Activated naive CD4-positive, alpha-beta T cell treated with anti-CD3 and anti-CD28 coated beads, Interleukin-2, amount 50 U/mL, for 72 hours (primary cell): ENCODE measurements around the gene RHOJ. TPM values are rescaled to one million over a fixed set of nuclear protein-coding genes. Genes with fewer than 3 reads are reported as not detected.

Experiments used
- ATAC-seq, 2 donors: fragments of 150-1000 bp; cut with Tn5 transposase; 2 replicates each; pipeline ENCODE4 v1.10.0; 2021; ENCODE audit warnings: mild to moderate bottlenecking in 2 of 2, moderate library complexity in 2 of 2
- DNase-seq, 2 donors: peaks; one replicate each; pipeline ENCODE4 v3.0.0; 2021 to 2022; ENCODE audit warnings: low spot score in 2 of 2
- H3K27ac Mint-ChIP-seq, 2 donors: one replicate each; pipeline ENCODE4 v1.8.0; 2022; ENCODE audit warnings: mild to moderate bottlenecking in 2 of 2, mixed read lengths in 2 of 2
- H3K36me3 Mint-ChIP-seq, 2 donors: one replicate each; pipeline ENCODE4 v1.8.0; 2022; ENCODE audit warnings: mixed read lengths in 2 of 2
- H3K9me3 Mint-ChIP-seq, 2 donors: one replicate each; pipeline ENCODE4 v1.8.0; 2022; ENCODE audit warnings: mixed read lengths in 2 of 2
- total RNA-seq, 2 donors: library from RNA; stranded (reverse); gene quantifications; one replicate each; pipeline ENCODE4 v1.2.3, GENCODE V29; 2022

Gene RHOJ
- total RNA-seq, 2 donors from 2014 or later, result not detected

DNA sequence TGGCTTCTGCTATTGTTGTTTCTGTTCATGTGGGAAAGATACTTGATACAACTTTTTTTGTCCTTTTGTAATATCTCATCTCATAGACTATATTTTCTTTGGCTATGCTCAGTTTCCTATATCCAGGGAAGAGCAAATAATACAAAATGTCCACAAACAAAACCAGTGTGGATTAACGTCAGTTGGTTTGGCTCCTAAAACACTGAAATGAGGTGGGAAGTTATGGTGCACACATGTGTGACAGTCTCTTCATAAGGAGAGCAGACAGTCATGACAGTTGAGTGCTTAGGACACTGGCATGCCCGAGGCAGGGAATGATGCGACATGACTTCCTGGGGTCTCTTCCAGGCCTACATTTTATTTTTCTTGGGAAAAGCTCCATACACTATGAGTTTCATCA lies 27.5 kb downstream of the RHOJ start:
- Mint-ChIP-seq H3K36me3 (no peaks in the 10 kb centered on the region), H3K9me3 (no peaks in the 10 kb centered on the region), H3K27ac (no peak overlapping the region)
- no peak for DNase-seq
- no peak for ATAC-seq

DNA sequence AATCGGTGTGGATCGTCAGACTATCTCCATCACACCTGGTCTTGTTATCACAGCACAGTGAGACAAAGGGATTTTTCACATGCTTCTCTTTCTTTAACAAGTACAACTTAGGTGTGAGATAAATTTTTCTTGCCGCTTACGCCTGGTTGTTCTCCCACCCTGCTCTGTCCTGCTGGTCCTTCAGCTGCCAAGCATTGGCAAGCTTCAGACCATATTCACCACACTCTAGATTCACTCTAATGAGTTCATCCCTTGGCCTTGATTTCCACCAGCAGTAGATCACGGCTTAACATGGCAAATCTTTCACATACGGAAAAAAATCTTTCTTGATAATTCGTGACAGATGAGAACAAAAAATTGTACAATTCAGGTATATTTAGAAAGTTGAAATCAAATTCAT lies 33.5 kb downstream of the RHOJ start:
- Mint-ChIP-seq H3K36me3 (no peaks in the 10 kb centered on the region), H3K27ac (no peak overlapping the region), H3K9me3 (no peaks in the 10 kb centered on the region)
- no peak for ATAC-seq
- no peak for DNase-seq

DNA sequence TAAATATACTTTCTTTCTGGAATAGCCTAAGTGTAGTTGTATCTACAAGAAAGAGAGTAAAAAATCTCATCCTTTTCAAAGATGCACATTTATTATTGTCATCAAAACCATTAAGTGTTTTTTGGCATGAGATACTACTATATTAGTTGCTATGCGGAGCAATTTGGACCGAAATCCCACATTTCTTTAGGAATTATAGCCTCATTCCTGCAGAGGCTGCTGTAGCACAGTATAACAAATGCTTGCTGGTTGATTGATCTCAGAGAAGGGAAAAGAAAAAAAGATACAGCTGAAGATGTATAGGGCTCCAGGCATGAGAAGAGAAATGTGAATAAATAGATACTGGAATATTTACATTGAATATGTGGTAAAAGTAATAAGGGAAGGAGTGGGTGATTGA lies 36.0 kb downstream of the RHOJ start:
- no peaks in the 10 kb centered on the region for H3K9me3 Mint-ChIP-seq
- no peaks in the 10 kb centered on the region for H3K36me3 Mint-ChIP-seq
- ATAC-seq, result no peak
- H3K27ac Mint-ChIP-seq, result no peak overlapping the region
- no peak for DNase-seq

DNA sequence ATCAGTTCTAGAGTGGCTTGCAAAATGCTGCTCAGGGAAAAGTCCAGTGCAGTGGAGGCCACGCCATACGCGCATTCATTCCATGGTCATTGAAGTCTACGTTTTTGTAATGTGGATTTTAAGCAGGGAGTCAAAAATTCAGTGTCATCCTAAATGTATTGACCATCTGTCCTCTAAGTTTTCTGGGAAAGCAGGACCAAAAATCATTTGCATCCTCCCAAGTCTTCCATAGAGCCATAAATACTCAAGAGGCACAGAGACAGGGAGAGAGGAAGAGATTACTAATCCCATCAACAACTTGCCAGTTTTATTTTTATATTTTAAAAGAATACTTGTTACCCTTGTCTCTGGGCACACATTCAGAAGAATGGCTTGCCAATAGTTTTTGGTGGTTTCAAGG lies 36.9 kb downstream of the RHOJ start:
- no peaks in the 10 kb centered on the region for H3K36me3 Mint-ChIP-seq
- no peaks in the 10 kb centered on the region for H3K9me3 Mint-ChIP-seq
- no peak overlapping the region for H3K27ac Mint-ChIP-seq
- ATAC-seq (no peak), DNase-seq (no peak)

DNA sequence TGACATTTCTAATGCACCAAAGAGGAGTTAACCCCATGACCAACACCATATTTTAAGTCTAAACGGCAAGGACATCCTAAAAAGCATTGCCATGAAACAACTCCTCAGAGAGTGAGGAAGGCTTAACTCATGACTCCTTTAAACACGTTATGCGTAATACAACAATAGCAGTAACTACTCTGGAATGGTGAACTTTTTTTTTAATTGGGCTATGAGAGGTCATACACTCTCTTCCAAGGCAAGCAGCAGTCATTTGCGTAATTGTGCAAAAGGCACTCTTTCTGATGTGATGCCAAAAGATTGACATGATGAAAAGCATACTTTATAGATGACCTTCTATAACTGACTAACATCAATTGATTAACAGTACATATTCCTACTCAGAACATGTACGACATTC lies 39.4 kb downstream of the RHOJ start:
- Mint-ChIP-seq H3K36me3 (no peaks in the 10 kb centered on the region), H3K9me3 (peaks cover 0 to 7% of the 10 kb centered on the region in 2 donors)
- DNase-seq, result no peak

DNA sequence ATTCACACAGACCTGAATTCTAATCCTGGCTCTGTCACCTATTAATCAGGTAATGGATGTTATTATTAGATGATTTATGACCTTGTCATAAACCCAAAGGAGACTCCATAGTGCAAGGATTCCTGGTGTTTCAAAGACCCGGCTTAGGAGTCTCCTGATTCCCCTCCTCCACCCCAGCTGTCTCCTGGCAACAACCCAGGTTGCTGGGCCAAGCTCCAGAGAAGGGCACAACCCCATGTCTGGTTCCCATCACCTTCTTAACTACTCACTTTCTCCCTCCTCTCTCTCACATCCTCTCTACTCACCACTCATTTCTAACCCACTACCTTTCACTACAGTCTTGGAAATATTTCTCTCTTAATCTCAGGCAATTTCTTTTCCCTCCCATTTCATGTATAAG lies 41.6 kb downstream of the RHOJ start:
- no peak for ATAC-seq
- Mint-ChIP-seq H3K9me3 (peaks cover 0 to 9% of the 10 kb centered on the region in 2 donors), H3K36me3 (no peaks in the 10 kb centered on the region), H3K27ac (no peak overlapping the region)
- no peak for DNase-seq

More for the DNA sequence above, 39.4 kb downstream of the RHOJ start:
- ATAC-seq, result no peak
- no peak overlapping the region for H3K27ac Mint-ChIP-seq

DNA sequence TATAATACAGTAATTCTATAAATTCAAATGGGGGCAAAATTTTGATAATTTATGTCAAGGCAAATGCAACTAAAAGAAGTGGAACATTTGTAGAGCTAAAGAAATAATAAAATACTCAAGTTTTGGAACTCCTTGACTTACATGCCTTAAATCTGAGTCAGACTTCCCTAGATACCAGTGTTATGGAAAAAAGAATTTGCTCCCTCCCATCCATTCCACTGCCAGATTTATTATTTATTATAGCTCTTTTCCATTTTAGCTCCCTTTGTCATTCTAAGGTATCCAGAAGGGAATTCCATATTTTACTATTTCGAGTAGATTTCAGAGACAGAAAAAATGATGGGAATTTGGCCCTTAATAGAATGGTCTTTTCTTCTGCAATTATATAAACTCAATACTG lies 44.0 kb downstream of the RHOJ start:
- no peaks in the 10 kb centered on the region for H3K36me3 Mint-ChIP-seq
- DNase-seq, result no peak
- H3K9me3 Mint-ChIP-seq, result peaks cover 0 to 9% of the 10 kb centered on the region in 2 donors
- ATAC-seq, result no peak
- H3K27ac Mint-ChIP-seq, result no peak overlapping the region

DNA sequence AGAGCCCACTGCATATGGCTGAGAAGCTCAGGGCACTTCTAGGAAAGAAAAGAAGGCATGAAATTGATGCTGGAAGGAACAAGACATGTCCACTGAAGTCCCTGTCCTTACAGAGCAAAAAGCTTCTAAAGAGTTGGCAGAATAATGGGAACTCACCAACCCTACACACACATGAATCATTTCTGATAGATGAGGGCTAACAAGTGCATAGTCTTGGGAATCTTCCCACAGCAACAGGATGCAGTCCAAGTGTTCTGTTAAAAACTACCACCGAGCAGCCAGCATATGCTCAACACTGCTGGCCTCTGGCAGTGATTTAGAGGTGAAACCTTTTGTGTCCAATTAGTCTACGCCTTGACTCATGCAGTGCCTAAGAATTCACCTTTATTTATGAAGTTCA lies 44.8 kb downstream of the RHOJ start:
- DNase-seq, result no peak
- Mint-ChIP-seq H3K27ac (no peak overlapping the region), H3K36me3 (no peaks in the 10 kb centered on the region), H3K9me3 (peaks cover 0 to 9% of the 10 kb centered on the region in 2 donors)
- no peak for ATAC-seq

DNA sequence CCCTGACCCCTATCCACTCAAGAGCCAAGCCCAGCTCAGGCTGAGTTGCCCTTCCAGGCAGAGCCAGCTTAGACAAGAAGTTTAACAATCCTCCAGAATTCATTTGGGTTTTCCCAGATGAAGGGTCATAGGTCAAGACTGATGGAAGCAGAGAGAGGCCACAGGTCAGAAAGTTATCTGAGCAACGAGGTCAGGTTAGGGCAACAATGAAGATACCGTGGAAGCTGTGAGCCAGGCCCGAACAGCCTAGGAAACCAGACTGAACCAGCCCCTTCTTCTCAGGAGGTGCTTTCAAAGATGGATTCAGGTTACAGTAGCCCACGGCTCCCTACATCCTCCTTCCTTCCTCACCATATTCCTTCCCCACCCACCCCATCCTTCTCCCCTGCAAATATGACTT lies 53.1 kb downstream of the RHOJ start:
- DNase-seq (no peak), ATAC-seq (no peak)
- H3K36me3 Mint-ChIP-seq, result no peaks in the 10 kb centered on the region
- no peaks in the 10 kb centered on the region for H3K9me3 Mint-ChIP-seq
- H3K27ac Mint-ChIP-seq, result no peak overlapping the region

DNA sequence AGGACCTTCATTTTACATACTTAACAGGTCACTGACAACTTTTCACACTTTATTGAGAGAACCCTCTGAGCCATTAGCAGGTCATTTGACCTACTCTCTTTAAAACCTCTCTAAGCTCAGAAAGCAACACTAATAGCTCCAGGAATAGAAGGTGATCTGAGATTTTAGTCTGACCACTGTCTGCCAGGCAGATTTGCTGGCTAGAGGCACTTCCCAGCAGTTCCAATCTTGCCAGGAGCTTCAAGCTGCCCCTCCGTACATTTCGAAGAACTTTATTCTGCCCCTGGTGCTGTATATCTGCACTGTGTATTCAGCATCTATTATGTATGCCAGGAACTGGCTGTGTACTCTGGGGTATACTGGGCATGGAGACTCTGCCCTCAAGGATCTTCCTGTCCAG lies 58.2 kb downstream of the RHOJ start:
- Mint-ChIP-seq H3K36me3 (no peaks in the 10 kb centered on the region), H3K27ac (no peak overlapping the region), H3K9me3 (no peaks in the 10 kb centered on the region)
- ATAC-seq, result no peak
- no peak for DNase-seq

DNA sequence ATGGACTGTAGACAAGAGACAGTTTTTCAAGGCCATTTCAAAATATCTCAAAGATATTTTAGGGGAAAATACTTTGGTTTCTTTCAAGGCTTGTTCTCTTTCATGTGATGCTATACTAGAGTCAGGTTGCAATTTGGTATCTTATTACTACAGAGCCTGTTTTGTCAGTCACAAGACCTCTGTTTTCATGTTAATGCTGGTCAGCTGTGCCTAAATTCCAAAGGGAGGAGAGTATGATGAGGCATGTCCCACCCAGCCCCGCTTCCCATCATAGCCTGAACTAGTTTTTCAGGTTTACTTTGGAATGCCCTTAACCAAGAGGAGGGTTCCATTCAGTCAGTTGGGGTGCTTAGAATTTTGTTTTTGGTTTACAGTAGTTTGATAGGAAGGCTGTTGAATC lies 61.9 kb downstream of the RHOJ start:
- DNase-seq (no peak), ATAC-seq (no peak)
- Mint-ChIP-seq H3K36me3 (no peaks in the 10 kb centered on the region), H3K9me3 (no peaks in the 10 kb centered on the region), H3K27ac (no peak overlapping the region)

DNA sequence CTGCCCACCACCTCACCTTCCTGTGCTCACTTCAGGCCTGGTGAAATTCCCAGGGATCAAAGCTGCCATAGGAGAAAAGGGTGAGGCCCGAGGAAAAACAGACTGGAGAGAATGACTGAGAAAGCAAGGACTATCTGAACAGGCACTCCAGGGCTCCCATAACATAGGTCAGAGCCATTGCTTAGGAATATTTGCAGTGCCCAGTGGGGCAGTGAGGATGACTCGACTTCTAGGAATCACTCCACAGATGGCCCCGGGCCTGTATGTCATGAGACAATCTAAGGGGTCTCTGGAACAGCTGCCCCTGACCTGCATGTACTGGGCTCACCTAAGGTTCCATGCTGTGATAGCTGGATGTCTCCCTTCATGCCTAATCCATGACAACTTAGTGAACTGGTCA lies 62.9 kb downstream of the RHOJ start:
- H3K36me3 Mint-ChIP-seq, result no peaks in the 10 kb centered on the region
- H3K9me3 Mint-ChIP-seq, result no peaks in the 10 kb centered on the region
- DNase-seq, result no peak
- H3K27ac Mint-ChIP-seq, result no peak overlapping the region
- no peak for ATAC-seq

DNA sequence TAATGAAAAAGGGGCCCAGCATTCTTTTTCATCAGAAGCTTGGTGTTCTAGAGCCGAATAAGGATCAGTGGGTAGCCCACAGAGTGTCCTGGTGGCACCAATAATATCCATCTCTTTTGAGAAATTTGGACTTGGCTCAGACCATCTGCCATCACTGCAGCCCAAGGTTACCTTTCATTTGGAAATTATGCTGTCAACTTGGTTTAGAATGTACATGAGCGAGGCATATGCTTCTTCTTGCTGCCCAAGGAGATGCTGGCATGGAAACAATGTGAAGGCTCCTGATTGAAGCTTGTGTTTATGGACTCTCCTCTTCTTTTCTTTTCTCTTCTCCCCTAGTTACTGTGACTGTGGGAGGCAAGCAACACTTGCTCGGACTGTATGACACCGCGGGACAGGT lies 64.5 kb downstream of the RHOJ start:
- H3K27ac Mint-ChIP-seq, result no peak overlapping the region
- ATAC-seq (no peak), DNase-seq (no peak)
- no peaks in the 10 kb centered on the region for H3K36me3 Mint-ChIP-seq
- H3K9me3 Mint-ChIP-seq, result no peaks in the 10 kb centered on the region

DNA sequence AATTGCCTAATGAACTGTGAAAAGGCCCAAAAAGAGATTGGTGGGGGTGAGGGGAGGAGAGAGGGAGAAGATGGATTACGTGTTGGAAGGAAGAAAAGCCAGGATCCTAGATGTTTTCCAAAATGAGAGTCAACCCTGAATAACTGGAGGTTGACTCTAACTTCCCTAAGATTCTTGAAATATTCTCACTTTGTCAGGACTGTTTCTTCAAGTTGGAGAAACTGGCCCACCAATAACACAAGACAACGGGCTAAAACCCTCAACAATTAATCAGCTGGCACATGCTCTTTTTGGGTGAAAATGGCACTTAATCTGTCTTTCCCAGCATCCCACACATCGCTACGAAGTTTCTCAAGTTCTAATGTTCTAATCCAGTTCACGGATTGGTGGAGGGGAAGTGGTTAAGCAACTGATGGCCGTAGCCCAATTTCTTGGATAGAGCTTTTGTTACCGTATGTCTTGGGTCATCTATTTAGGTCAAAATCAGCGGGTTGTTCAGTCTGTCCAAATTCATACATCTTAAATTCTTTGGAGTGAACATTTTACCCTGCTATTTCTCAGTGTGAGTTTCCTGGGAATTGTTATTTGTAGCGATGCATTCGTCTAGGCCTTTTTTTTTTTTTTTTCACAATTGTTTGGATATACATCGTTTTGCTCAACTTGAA lies 65.5 kb downstream of the RHOJ start:
- no peak for DNase-seq
- no peak for ATAC-seq
- H3K9me3 Mint-ChIP-seq, result no peaks in the 10 kb centered on the region
- no peak overlapping the region for H3K27ac Mint-ChIP-seq
- H3K36me3 Mint-ChIP-seq, result no peaks in the 10 kb centered on the region

DNA sequence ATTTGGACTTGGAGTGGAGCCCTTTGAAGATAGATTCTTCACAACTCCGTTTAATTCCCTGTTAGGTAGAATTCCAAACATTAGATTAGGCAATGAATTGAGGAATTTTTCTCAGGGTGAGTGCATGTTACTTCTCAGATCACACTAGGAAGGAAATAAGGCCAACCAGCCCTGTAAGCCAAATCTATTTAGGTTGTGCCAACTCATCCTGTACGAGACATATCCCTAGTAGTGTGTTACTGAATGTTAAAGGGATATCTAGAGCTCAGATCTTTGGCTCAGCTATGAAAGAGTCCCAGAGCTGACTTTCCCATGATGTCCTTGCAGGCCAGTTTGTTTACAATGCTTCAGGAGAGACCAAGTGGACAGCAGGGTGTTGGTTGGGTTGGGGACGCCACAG lies 68.9 kb downstream of the RHOJ start:
- Mint-ChIP-seq H3K27ac (no peak overlapping the region), H3K36me3 (no peaks in the 10 kb centered on the region), H3K9me3 (no peaks in the 10 kb centered on the region)
- DNase-seq (no peak), ATAC-seq (no peak)

DNA sequence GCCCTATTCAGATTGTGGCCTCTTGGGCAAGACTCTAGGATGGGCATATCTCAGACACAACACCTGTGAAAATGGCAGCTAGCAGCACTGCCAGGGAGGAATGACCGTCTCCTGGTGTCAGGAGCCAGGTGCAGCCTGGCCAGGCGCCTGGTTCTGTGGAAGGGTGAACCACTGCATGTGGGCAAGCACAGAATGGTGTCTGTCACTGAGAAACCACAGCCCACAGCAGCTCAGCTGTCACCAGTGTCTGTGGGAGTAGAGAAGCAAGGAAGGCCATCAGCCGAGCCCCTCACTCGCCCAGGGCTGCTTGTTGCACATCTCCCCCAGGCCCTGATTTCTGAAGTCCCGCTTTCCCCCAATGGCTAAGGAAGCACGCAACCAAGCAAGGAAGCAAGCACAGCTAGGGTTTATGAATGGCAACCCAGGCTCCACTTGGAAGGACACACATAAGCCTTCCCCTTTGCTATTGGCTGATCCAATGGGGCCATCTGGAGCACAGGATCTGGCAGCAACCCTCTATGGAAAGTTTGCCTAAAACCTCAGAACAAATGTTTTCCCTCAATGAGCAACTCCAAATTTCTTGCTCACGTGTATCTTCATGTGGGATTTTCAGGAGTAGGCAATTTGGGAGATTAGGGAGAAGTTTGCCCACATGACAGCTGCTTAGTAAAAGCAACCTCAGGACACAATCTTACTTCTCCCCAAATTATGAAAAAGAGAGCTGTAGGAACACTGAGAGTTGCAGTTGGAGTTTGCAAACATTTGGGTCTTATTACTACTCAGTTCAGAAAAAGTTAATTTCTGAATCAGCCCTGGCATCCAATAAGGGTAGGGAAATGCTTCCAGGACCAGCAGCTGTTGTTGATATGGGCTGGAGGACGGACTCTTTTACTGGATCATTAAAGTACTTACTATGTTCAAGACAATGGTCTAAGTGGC lies 69.7 kb downstream of the RHOJ start:
- DNase-seq, result no peak
- no peaks in the 10 kb centered on the region for H3K9me3 Mint-ChIP-seq
- H3K36me3 Mint-ChIP-seq, result no peaks in the 10 kb centered on the region
- no peak for ATAC-seq
- no peak overlapping the region for H3K27ac Mint-ChIP-seq

DNA sequence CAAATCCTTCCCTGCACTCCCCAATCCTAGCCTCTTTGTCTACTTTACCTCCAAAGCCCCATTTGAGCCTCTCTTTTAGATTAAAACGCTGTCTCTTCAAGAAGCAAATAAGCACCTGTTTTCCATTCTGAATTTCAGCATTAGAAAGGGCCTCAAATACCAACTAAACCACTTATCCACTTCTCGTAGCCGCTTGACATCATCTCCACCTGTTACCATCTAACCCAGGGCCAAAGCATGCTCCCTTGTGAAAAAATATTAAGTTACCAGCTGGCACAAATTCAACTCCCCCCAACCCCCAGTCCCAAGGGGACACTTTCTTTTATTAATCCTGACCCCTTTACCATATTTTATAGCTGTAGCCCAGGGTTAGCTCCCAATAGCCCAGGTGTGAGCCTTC lies 71.4 kb downstream of the RHOJ start:
- DNase-seq (no peak), ATAC-seq (no peak)
- no peak overlapping the region for H3K27ac Mint-ChIP-seq

DNA sequence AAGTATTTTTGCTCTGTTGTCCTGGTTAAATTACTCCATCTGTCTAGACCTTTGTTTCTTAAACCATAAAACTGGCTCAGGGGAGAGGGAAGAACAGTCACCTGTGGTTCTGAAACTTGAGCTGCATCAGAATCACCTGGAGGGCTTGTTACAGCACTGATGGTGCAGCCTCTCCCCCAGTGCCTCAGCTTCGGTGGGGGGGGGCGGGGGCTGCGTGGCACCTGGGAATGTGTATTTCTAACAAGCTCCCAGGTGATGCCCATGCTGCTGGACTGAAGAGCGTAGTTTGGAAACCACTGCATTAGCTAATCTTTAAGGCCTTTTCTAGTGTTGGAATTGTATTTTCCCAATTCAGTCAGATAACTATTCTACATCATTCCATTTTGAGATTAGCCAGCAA lies 71.8 kb downstream of the RHOJ start:
- Mint-ChIP-seq H3K9me3 (no peaks in the 10 kb centered on the region), H3K27ac (no peak overlapping the region), H3K36me3 (no peaks in the 10 kb centered on the region)
- no peak for ATAC-seq
- no peak for DNase-seq

More for the DNA sequence above, 71.4 kb downstream of the RHOJ start:
- Mint-ChIP-seq H3K36me3 (no peaks in the 10 kb centered on the region), H3K9me3 (no peaks in the 10 kb centered on the region)
